SK-N-SH treated with all-trans-retinoic acid at 6 μM for 48 hours (cell line): ENCODE measurements around the gene KCNJ18.
"Not testable (repeated sequence)": the region's sequence is repeated elsewhere in the genome, so short reads cannot be mapped to it uniquely, and the experiment has no call there.

Experiments used
- ARNTL ChIP-seq: fragments of 450-650 bp; formaldehyde crosslinking; IDR thresholded peaks from 2 replicates; pipeline ENCODE4 v1.5.0; 2020; ENCODE audit warnings: low read depth, mild to moderate bottlenecking, moderate library complexity, borderline replicate concordance
- CREB5 ChIP-seq: fragments of 250-450 bp; sonication (Bioruptor Pico); IDR thresholded peaks from 2 replicates; pipeline ENCODE4 v1.5.1; 2020; ENCODE audit warnings: low read depth, mild to moderate bottlenecking, moderate library complexity
- CSRNP3 ChIP-seq: fragments of 250-450 bp; sonication (Bioruptor Pico); IDR thresholded peaks from 2 replicates; pipeline ENCODE4 v1.5.1; 2021; ENCODE audit warnings: mild to moderate bottlenecking, moderate library complexity
- ESRRG ChIP-seq: fragments of 250-450 bp; sonication (Bioruptor Pico); IDR thresholded peaks from 2 replicates; pipeline ENCODE4 v1.6.1; 2021; ENCODE audit warnings: mild to moderate bottlenecking
- GLIS3 ChIP-seq: fragments of 250-450 bp; sonication (Bioruptor Pico); IDR thresholded peaks from 2 replicates; pipeline ENCODE4 v1.5.0; 2020; ENCODE audit warnings: mild to moderate bottlenecking, moderate library complexity
- RARB ChIP-seq: fragments of 250-450 bp; sonication (Bioruptor Pico); IDR thresholded peaks from 2 replicates; pipeline ENCODE4 v1.8.0; 2021; ENCODE audit warnings: mild to moderate bottlenecking, moderate library complexity
- SNAI2 ChIP-seq: fragments of 250-450 bp; sonication (Bioruptor Pico); IDR thresholded peaks from 2 replicates; pipeline ENCODE4 v1.5.0; 2020; ENCODE audit warnings: mild to moderate bottlenecking, moderate library complexity
- TSHZ2 ChIP-seq: fragments of 250-450 bp; sonication (Bioruptor Pico); IDR thresholded peaks from 2 replicates; pipeline ENCODE4 v1.5.0; 2020; ENCODE audit warnings: mild to moderate bottlenecking, moderate library complexity
- ZC3H10 ChIP-seq: fragments of 250-450 bp; sonication (Bioruptor Pico); IDR thresholded peaks from 2 replicates; pipeline ENCODE4 v1.5.1; 2021; ENCODE audit warnings: mild to moderate bottlenecking, moderate library complexity
- ZFP3 ChIP-seq: fragments of 250-450 bp; sonication (Bioruptor Pico); IDR thresholded peaks from 2 replicates; pipeline ENCODE4 v1.5.0; 2020; ENCODE audit warnings: mild to moderate bottlenecking, moderate library complexity
- ZFP30 ChIP-seq: fragments of 450-650 bp; formaldehyde crosslinking; IDR thresholded peaks from 2 replicates; pipeline ENCODE4 v1.5.0; 2022; ENCODE audit warnings: mild to moderate bottlenecking, moderate library complexity
- ZNF70 ChIP-seq: fragments of 450-650 bp; formaldehyde crosslinking; IDR thresholded peaks from 2 replicates; pipeline ENCODE4 v1.5.0; 2020; ENCODE audit warnings: mild to moderate bottlenecking, moderate library complexity
- ZNF8 ChIP-seq: fragments of 450-650 bp; formaldehyde crosslinking; IDR thresholded peaks from 2 replicates; pipeline ENCODE4 v1.5.0; 2020; ENCODE audit warnings: mild to moderate bottlenecking, moderate library complexity
- TF ChIP-seq, protein P1 (sequence below): fragments of 250-450 bp; sonication (Bioruptor Pico); IDR thresholded peaks from 2 replicates; pipeline ENCODE4 v1.8.0; 2020; ENCODE audit warnings: mild to moderate bottlenecking, moderate library complexity, borderline replicate concordance

DNA sequence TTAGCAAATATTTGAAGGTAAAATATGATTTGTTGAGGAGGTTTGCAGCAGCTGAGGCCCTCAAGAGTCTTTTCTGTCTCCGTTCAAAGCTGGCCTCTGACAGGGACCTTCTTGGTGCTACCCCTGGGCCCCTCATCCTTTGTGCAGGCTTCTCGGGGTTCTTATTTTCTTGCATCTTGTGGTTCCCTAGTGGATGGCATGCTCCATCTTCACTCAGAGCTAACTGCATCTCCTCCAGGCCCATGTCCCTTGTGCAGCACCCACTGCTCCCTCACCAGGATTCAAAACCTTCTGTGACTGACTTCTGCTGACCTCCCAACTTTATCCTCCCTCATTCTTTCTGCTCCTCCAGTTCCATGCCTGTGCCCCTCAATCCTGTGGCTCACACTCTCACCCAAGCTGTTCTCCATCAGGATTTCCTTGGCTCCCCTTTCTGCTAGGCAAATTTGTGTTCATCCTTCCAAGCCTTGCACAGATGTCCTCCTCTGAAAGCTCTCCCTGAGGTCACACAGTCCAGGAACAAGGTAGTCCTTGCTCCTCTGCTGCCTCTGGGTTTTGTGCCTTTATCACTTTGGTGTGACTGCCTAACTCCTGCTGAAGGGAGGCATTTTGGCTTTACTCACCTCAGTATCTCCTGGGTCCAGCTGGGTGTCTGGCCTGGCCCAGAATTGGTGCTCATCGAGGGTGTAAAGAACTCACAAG lies 25.5 kb upstream of the KCNJ18 start:
- not testable (repeated sequence) for TF ChIP-seq TSHZ2 (CRISPR knock-in tag); ZC3H10 (CRISPR knock-in tag); GLIS3 (CRISPR knock-in tag); ARNTL (CRISPR knock-in tag); SNAI2; RARB (CRISPR knock-in tag); CSRNP3 (CRISPR knock-in tag); ZNF8; ESRRG (CRISPR knock-in tag); ZNF70 (CRISPR knock-in tag); ZFP3 (CRISPR knock-in tag); ZFP30 (CRISPR knock-in tag); CREB5 (CRISPR knock-in tag)
- TF ChIP-seq, protein P1, sequence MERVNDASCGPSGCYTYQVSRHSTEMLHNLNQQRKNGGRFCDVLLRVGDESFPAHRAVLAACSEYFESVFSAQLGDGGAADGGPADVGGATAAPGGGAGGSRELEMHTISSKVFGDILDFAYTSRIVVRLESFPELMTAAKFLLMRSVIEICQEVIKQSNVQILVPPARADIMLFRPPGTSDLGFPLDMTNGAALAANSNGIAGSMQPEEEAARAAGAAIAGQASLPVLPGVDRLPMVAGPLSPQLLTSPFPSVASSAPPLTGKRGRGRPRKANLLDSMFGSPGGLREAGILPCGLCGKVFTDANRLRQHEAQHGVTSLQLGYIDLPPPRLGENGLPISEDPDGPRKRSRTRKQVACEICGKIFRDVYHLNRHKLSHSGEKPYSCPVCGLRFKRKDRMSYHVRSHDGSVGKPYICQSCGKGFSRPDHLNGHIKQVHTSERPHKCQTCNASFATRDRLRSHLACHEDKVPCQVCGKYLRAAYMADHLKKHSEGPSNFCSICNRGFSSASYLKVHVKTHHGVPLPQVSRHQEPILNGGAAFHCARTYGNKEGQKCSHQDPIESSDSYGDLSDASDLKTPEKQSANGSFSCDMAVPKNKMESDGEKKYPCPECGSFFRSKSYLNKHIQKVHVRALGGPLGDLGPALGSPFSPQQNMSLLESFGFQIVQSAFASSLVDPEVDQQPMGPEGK (CRISPR knock-in tag) = not testable (repeated sequence)
